Measurements from ENCODE around the gene BHLHA15.

Gene BHLHA15

GRCh38 chr7:98203261-98203963 lies 7.8 kb upstream of the BHLHA15 start:
- H3K36me3 ChIP-seq (ENCODE audit: control insufficient read depth in 4 of 4, insufficient read depth in 4 of 4, low read length in 3 of 4), result peaks cover 2 to 19% (median 15%) of the 10 kb centered on the region in 4 experiments
- DNase-seq, result peak in 2 of 3 donors; percentile 11 to 20
- H3K4me3 ChIP-seq (ENCODE audit: control insufficient read depth in 1 of 7, extremely low read depth in 1 of 7, insufficient read depth in 4 of 7, low read depth in 2 of 7, low read length in 6 of 7), result peak overlapping the region in 1 of 7 experiments; percentile 37
- ChIA-PET CTCF (interaction anchor here (0.8 to 1.2 kb wide), 3 partner anchors 8 to 638 kb away, joined by 3 to 5 read pairs (median 3); partner anchors contain the start of gene BHLHA15), POLR2A (no interaction called here)
- 97% methylated on average over 16 of the region's 28 CpGs for WGBS (ENCODE audit: insufficient coverage)
- no peaks in the 10 kb centered on the region for H3K27me3 ChIP-seq (replicated peaks in 2 of 5; ENCODE audit: control insufficient read depth in 4 of 5, insufficient read depth in 5 of 5, low read length in 4 of 5)
- no peak overlapping the region for H3K27ac ChIP-seq (ENCODE audit: insufficient read depth in 1 of 2, low read depth in 1 of 2, low read length in 2 of 2, poor library complexity in 1 of 2, severe bottlenecking in 2 of 2)
- H3K4me1 ChIP-seq (ENCODE audit: control extremely low read depth in 1 of 4, control insufficient read depth in 4 of 4, insufficient read depth in 4 of 4, low read length in 3 of 4), result peaks cover 7 to 18% (median 17%) of the 10 kb centered on the region in 4 experiments
- peaks cover 0 to 5% (median 1%) of the 10 kb centered on the region in 5 experiments for H3K9me3 ChIP-seq (ENCODE audit: control extremely low read depth in 1 of 5, control insufficient read depth in 4 of 5, insufficient read depth in 2 of 5, low read depth in 1 of 5, low read length in 4 of 5)

DNA sequence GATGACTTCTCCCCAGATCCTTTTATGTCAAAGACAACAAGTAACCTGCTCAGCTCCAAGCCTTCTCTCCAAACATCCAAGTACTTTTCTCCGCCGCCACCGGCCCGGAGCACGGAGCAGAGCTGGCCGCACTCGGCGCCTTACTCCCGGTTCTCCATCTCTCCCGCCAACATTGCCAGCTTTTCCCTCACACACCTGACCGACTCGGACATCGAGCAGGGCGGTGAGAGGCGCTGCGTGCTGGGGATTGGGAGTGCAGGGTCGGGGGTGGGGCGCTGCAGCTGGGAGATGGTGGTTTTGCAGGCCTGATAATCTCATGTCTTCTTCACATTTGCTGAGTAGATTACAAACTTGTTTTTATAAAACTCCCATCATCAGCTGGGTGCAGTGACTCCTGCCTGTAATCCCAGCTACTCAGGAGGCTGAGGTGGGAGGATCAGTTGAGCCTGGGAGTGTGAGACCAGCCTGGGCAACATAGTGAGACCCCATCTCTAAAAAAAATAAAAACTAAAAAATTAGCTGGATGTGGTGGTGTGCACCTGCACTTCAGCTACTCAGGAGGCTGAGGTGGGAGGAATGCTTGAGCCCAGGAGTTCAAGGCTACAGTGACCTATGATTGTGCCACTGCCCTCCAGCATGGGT lies 7.2 kb upstream of the BHLHA15 start:
- Histone ChIP-seq H3K4me1 (ENCODE audit: control extremely low read depth in 1 of 4, control insufficient read depth in 4 of 4, insufficient read depth in 4 of 4, low read length in 3 of 4) (peaks cover 7 to 18% (median 17%) of the 10 kb centered on the region in 4 experiments), H3K36me3 (ENCODE audit: control insufficient read depth in 4 of 4, insufficient read depth in 4 of 4, low read length in 3 of 4) (peaks cover 4 to 20% (median 15%) of the 10 kb centered on the region in 4 experiments), H3K9me3 (ENCODE audit: control extremely low read depth in 1 of 5, control insufficient read depth in 4 of 5, insufficient read depth in 2 of 5, low read depth in 1 of 5, low read length in 4 of 5) (no peaks in the 10 kb centered on the region), H3K27ac (ENCODE audit: insufficient read depth in 1 of 2, low read depth in 1 of 2, low read length in 2 of 2, poor library complexity in 1 of 2, severe bottlenecking in 2 of 2) (no peak overlapping the region), H3K27me3 (replicated peaks in 2 of 5; ENCODE audit: control insufficient read depth in 4 of 5, insufficient read depth in 5 of 5, low read length in 4 of 5) (no peaks in the 10 kb centered on the region), H3K4me3 (ENCODE audit: control insufficient read depth in 1 of 7, extremely low read depth in 1 of 7, insufficient read depth in 4 of 7, low read depth in 2 of 7, low read length in 6 of 7) (no peak overlapping the region)
- 100% methylated on average over 13 of the region's 18 CpGs for WGBS (ENCODE audit: insufficient coverage)
- no peak for DNase-seq
- POLR2A ChIA-PET, result no interaction called here
- CTCF ChIA-PET, result interaction anchor here (0.8 to 1.2 kb wide), 2 partner anchors 38 to 637 kb away, joined by 3 read pairs; no protein-coding TSS in a partner anchor

- H3K9me3 ChIP-seq (ENCODE audit: control extremely low read depth in 1 of 5, control insufficient read depth in 4 of 5, insufficient read depth in 2 of 5, low read depth in 1 of 5, low read length in 4 of 5), result no peaks in the 10 kb centered on the region
- peaks cover 7 to 18% (median 17%) of the 10 kb centered on the region in 4 experiments for H3K4me1 ChIP-seq (ENCODE audit: control extremely low read depth in 1 of 4, control insufficient read depth in 4 of 4, insufficient read depth in 4 of 4, low read length in 3 of 4)
- H3K36me3 ChIP-seq (ENCODE audit: control insufficient read depth in 4 of 4, insufficient read depth in 4 of 4, low read length in 3 of 4), result peaks cover 4 to 22% (median 15%) of the 10 kb centered on the region in 4 experiments
- no peak overlapping the region for H3K4me3 ChIP-seq (ENCODE audit: control insufficient read depth in 1 of 7, extremely low read depth in 1 of 7, insufficient read depth in 4 of 7, low read depth in 2 of 7, low read length in 6 of 7)
- WGBS (ENCODE audit: insufficient coverage), result 100% methylated on average over 3 of the region's 11 CpGs
- ChIA-PET CTCF (no interaction called here), POLR2A (no interaction called here)
- no peak overlapping the region for H3K27ac ChIP-seq (ENCODE audit: insufficient read depth in 1 of 2, low read depth in 1 of 2, low read length in 2 of 2, poor library complexity in 1 of 2, severe bottlenecking in 2 of 2)
- no peak for DNase-seq
- no peaks in the 10 kb centered on the region for H3K27me3 ChIP-seq (replicated peaks in 2 of 5; ENCODE audit: control insufficient read depth in 4 of 5, insufficient read depth in 5 of 5, low read length in 4 of 5)
Observed at GRCh38 chr7:98204670-98205069, 6.6 kb upstream of the BHLHA15 start.

- H3K27me3 ChIP-seq (replicated peaks in 2 of 5; ENCODE audit: control insufficient read depth in 4 of 5, insufficient read depth in 5 of 5, low read length in 4 of 5), result peaks cover 0 to under 1% (median 0%) of the 10 kb centered on the region in 5 experiments
- peaks cover 4 to 22% (median 14%) of the 10 kb centered on the region in 4 experiments for H3K36me3 ChIP-seq (ENCODE audit: control insufficient read depth in 4 of 4, insufficient read depth in 4 of 4, low read length in 3 of 4)
- CTCF ChIA-PET, result no interaction called here
- no peak overlapping the region for H3K4me3 ChIP-seq (ENCODE audit: control insufficient read depth in 1 of 7, extremely low read depth in 1 of 7, insufficient read depth in 4 of 7, low read depth in 2 of 7, low read length in 6 of 7)
- no peak overlapping the region for H3K27ac ChIP-seq (ENCODE audit: insufficient read depth in 1 of 2, low read depth in 1 of 2, low read length in 2 of 2, poor library complexity in 1 of 2, severe bottlenecking in 2 of 2)
- H3K9me3 ChIP-seq (ENCODE audit: control extremely low read depth in 1 of 5, control insufficient read depth in 4 of 5, insufficient read depth in 2 of 5, low read depth in 1 of 5, low read length in 4 of 5), result no peaks in the 10 kb centered on the region
- no peak for DNase-seq
- 98% methylated on average over 44 of the region's 47 CpGs for WGBS (ENCODE audit: insufficient coverage)
- POLR2A ChIA-PET, result no interaction called here
- H3K4me1 ChIP-seq (ENCODE audit: control extremely low read depth in 1 of 4, control insufficient read depth in 4 of 4, insufficient read depth in 4 of 4, low read length in 3 of 4), result peaks cover 7 to 18% (median 17%) of the 10 kb centered on the region in 4 experiments
Observed at GRCh38 chr7:98205162-98205845, 5.9 kb upstream of the BHLHA15 start.

DNA sequence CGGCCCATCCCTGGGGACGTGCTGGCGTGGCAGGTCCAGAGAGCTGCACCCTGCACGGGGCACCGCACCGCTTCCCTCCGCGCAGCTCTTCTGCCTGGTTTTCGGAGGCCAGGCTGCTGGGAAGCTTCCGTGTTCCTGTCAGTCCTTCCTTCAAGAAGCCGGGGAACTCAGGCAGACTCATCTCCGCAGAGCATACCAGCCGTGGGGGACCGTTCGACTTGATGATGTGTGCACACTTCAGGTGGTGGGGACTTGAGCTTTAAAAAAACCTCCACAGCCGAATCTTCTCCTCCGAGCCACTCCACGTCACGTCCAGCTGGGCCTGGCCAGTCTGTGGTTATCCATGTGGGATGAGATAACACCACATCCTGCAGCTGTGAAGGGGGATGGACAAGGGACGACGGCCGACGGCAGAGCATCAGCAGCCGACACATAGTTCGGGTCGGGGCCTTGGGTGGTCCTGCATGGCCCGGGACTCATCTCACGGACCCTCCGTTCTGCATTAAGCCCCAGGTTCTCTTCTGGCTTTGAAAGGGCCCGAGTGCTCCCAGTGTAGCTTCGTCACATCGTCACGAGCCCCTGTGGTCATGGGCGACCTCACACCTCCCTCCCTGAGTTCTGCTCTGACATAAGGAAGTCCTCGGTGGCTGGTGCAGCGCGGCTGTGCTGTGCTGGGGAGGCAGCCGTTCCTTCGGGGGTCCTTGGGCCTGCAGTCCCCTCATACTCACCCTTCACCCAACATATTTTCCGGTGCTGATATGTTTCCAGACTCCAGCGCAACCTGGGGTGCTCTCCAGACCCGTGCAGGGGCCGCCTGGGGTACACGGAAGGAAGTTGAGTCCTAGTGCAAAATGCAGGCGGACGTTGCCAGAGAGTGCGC lies 4.5 kb upstream of the BHLHA15 start:
- POLR2A ChIA-PET, result no interaction called here
- WGBS (ENCODE audit: insufficient coverage), result over 99% methylated on average over 38 of the region's 47 CpGs
- H3K36me3 ChIP-seq (ENCODE audit: control insufficient read depth in 4 of 4, insufficient read depth in 4 of 4, low read length in 3 of 4), result peaks cover 4 to 22% (median 14%) of the 10 kb centered on the region in 4 experiments
- no peak overlapping the region for H3K27ac ChIP-seq (ENCODE audit: insufficient read depth in 1 of 2, low read depth in 1 of 2, low read length in 2 of 2, poor library complexity in 1 of 2, severe bottlenecking in 2 of 2)
- H3K4me1 ChIP-seq (ENCODE audit: control extremely low read depth in 1 of 4, control insufficient read depth in 4 of 4, insufficient read depth in 4 of 4, low read length in 3 of 4), result peaks cover 6 to 23% (median 18%) of the 10 kb centered on the region in 4 experiments
- peaks cover 0 to 9% (median 0%) of the 10 kb centered on the region in 5 experiments for H3K27me3 ChIP-seq (replicated peaks in 2 of 5; ENCODE audit: control insufficient read depth in 4 of 5, insufficient read depth in 5 of 5, low read length in 4 of 5)
- no peak for DNase-seq
- no peak overlapping the region for H3K4me3 ChIP-seq (ENCODE audit: control insufficient read depth in 1 of 7, extremely low read depth in 1 of 7, insufficient read depth in 4 of 7, low read depth in 2 of 7, low read length in 6 of 7)
- H3K9me3 ChIP-seq (ENCODE audit: control extremely low read depth in 1 of 5, control insufficient read depth in 4 of 5, insufficient read depth in 2 of 5, low read depth in 1 of 5, low read length in 4 of 5), result no peaks in the 10 kb centered on the region
- CTCF ChIA-PET, result no interaction called here

- peaks cover 0 to 5% (median 2%) of the 10 kb centered on the region in 4 experiments for H3K4me1 ChIP-seq (ENCODE audit: control extremely low read depth in 1 of 4, control insufficient read depth in 4 of 4, insufficient read depth in 4 of 4, low read length in 3 of 4)
- peaks cover 4 to 22% (median 12%) of the 10 kb centered on the region in 4 experiments for H3K36me3 ChIP-seq (ENCODE audit: control insufficient read depth in 4 of 4, insufficient read depth in 4 of 4, low read length in 3 of 4)
- H3K27me3 ChIP-seq (replicated peaks in 2 of 5; ENCODE audit: control insufficient read depth in 4 of 5, insufficient read depth in 5 of 5, low read length in 4 of 5), result peaks cover 0 to 16% (median 2%) of the 10 kb centered on the region in 5 experiments
- H3K4me3 ChIP-seq (ENCODE audit: control insufficient read depth in 1 of 7, extremely low read depth in 1 of 7, insufficient read depth in 4 of 7, low read depth in 2 of 7, low read length in 6 of 7), result no peak overlapping the region
- no peak for DNase-seq
- CTCF ChIA-PET, result interaction anchor here (1.0 kb wide), 1 partner anchor 11 kb away, joined by 3 read pairs; no protein-coding TSS in a partner anchor
- no peaks in the 10 kb centered on the region for H3K9me3 ChIP-seq (ENCODE audit: control extremely low read depth in 1 of 5, control insufficient read depth in 4 of 5, insufficient read depth in 2 of 5, low read depth in 1 of 5, low read length in 4 of 5)
- WGBS (ENCODE audit: insufficient coverage), result 98% methylated on average over 11 of the region's 17 CpGs
- no peak overlapping the region for H3K27ac ChIP-seq (ENCODE audit: insufficient read depth in 1 of 2, low read depth in 1 of 2, low read length in 2 of 2, poor library complexity in 1 of 2, severe bottlenecking in 2 of 2)
- POLR2A ChIA-PET, result no interaction called here
Observed at GRCh38 chr7:98209166-98209920, 1.9 kb upstream of the BHLHA15 start.

Data from common myeloid progenitor, CD34-positive (primary cell).